GM19025 (cell line): ENCODE data around the gene TLR6.
A peak's percentile ranks its signal among the peaks of the same experiment; 100 is the strongest.
"Not testable (repeated sequence)": the region's sequence is repeated elsewhere in the genome, so short reads cannot be mapped to it uniquely, and the experiment has no call there.

Experiments used
- ATAC-seq: cut with Tn5 transposase; IDR thresholded peaks from one replicate; pipeline ENCODE4 v1.9.1; 2021; ENCODE audit warnings: mild to moderate bottlenecking, low read depth, moderate library complexity; ENCODE audit not compliant: unreplicated experiment

The TLR6 gene

GRCh38 chr4:38794051-38794450 lies 62.6 kb downstream of the TLR6 start:
- ATAC-seq: no peak

- no peak for ATAC-seq
Observed at GRCh38 chr4:38791010-38791409, 65.6 kb downstream of the TLR6 start.

- no peak for ATAC-seq
Observed at GRCh38 chr4:38788317-38788716, 68.3 kb downstream of the TLR6 start.

- no peak for ATAC-seq
Observed at GRCh38 chr4:38787693-38788092, 68.9 kb downstream of the TLR6 start.

GRCh38 chr4:38785901-38786402 lies 70.7 kb downstream of the TLR6 start:
- no peak for ATAC-seq

GRCh38 chr4:38785041-38785790 lies 71.4 kb downstream of the TLR6 start:
- no peak for ATAC-seq

- no peak for ATAC-seq
Observed at GRCh38 chr4:38784141-38784540, 72.5 kb downstream of the TLR6 start.

GRCh38 chr4:38783109-38783460 lies 73.5 kb downstream of the TLR6 start:
- no peak for ATAC-seq

GRCh38 chr4:38782452-38783108 lies 74.0 kb downstream of the TLR6 start, which contains the start of gene TLR10:
Gene TLR10 (minus strand): TSS chr4:38782990. CDS start chr4:38775590, 7,400 bp downstream.
- peak; percentile 61 for ATAC-seq

GRCh38 chr4:38781854-38782261 lies 74.8 kb downstream of the TLR6 start:
- ATAC-seq: no peak

- no peak for ATAC-seq
Observed at GRCh38 chr4:38780833-38781484, 75.7 kb downstream of the TLR6 start.

GRCh38 chr4:38779790-38780189 lies 76.8 kb downstream of the TLR6 start:
- no peak for ATAC-seq

GRCh38 chr4:38777925-38778324 lies 78.7 kb downstream of the TLR6 start:
- ATAC-seq: not testable (repeated sequence)

GRCh38 chr4:38775326-38775725 lies 81.3 kb downstream of the TLR6 start:
- ATAC-seq: no peak

- ATAC-seq: no peak
Observed at GRCh38 chr4:38774181-38774955, 82.2 kb downstream of the TLR6 start.
